ENCODE results near the gene DSCAML1.

- no peak for TF ChIP-seq CTCF (IDR thresholded peaks at IDR 0.05; ENCODE audit: control extremely low read depth in 1 of 3, insufficient read depth in 1 of 3, low read depth in 1 of 3, low read length in 3 of 3)
- no peak for TF ChIP-seq POLR2AphosphoS5 (IDR thresholded peaks at IDR 0.05; ENCODE audit: low read depth, low read length)
- TF ChIP-seq SRF (IDR thresholded peaks at IDR 0.05; ENCODE audit: low read depth, low read length): no peak
- no peak for TF ChIP-seq EGR1 (IDR thresholded peaks at IDR 0.05; ENCODE audit: borderline replicate concordance, low read depth, low read length)
- no peak for TF ChIP-seq CREB1 (IDR thresholded peaks at IDR 0.05)
Measured at GRCh38 chr11:117720061-117720511, 76.9 kb downstream of the DSCAML1 start.

Measured in H1 (cell line).